Keratinocyte (primary cell): ENCODE results near the gene ABAT. TPM values are rescaled to one million over a fixed set of nuclear protein-coding genes. Genes with fewer than 3 reads are reported as not detected.

Experiments used
- DNase-seq: peaks from one replicate; pipeline ENCODE4 v3.0.0-alpha.2; 2011; ENCODE audit warnings: low read depth, missing footprints, low spot score
- FAIRE-seq: peaks from 2 replicates; lab custom pipeline; 2011; peaks lifted over from hg19 to GRCh38; lab: Jason Lieb, UNC
- H2AFZ ChIP-seq: 2 replicates; pipeline ENCODE4 v1.6.0; 2012; ENCODE audit warnings: low read length, control low read depth, inconsistent platforms; ENCODE audit not compliant: control insufficient read depth
- H3K27ac ChIP-seq: 2 replicates; pipeline ENCODE4 v1.5.1; 2011; ENCODE audit warnings: low read length; ENCODE audit not compliant: control insufficient read depth, insufficient read depth
- H3K27me3 ChIP-seq: 3 replicates; pipeline ENCODE4 v1.6.0; 2011; ENCODE audit warnings: low read length; ENCODE audit not compliant: control insufficient read depth, insufficient read depth; ENCODE audit errors: extremely low read depth
- H3K36me3 ChIP-seq, 2 experiments: 2 replicates in 1 of 2; 3 replicates in 1 of 2; pipeline ENCODE4 v1.5.1; 2011; ENCODE audit warnings: low read length in 2 of 2, mild to moderate bottlenecking in 1 of 2; ENCODE audit not compliant: control insufficient read depth in 2 of 2, insufficient read depth in 2 of 2; ENCODE audit errors: extremely low read depth in 1 of 2
- H3K4me1 ChIP-seq: 3 replicates; pipeline ENCODE4 v1.5.1; 2011; ENCODE audit warnings: low read length; ENCODE audit not compliant: control insufficient read depth, insufficient read depth; ENCODE audit errors: extremely low read depth
- H3K4me2 ChIP-seq: 3 replicates; pipeline ENCODE4 v1.6.0; 2011; ENCODE audit warnings: low read depth, low read length; ENCODE audit not compliant: control insufficient read depth, insufficient read depth; ENCODE audit errors: extremely low read depth
- H3K4me3 ChIP-seq, 3 experiments: fragments of 200-600 bp in 1 of 3; sonication (generic) in 1 of 3; 2 replicates in 2 of 3; 3 replicates in 1 of 3; pipeline ENCODE4 v1.5.1; 2011 to 2016; ENCODE audit warnings: low read length in 3 of 3, mild to moderate bottlenecking in 3 of 3, control low read depth in 2 of 3, inconsistent platforms in 1 of 3, low read depth in 1 of 3, mixed read lengths in 1 of 3, mixed run types in 1 of 3, moderate library complexity in 1 of 3; ENCODE audit not compliant: control insufficient read depth in 2 of 3, insufficient read depth in 2 of 3; ENCODE audit errors: extremely low read depth in 1 of 3
- H3K79me2 ChIP-seq: 2 replicates; pipeline ENCODE4 v1.6.0; 2012; ENCODE audit warnings: low read length; ENCODE audit not compliant: control insufficient read depth, insufficient read depth
- H3K9ac ChIP-seq: 3 replicates; pipeline ENCODE4 v1.6.0; 2011; ENCODE audit warnings: low read length; ENCODE audit not compliant: control insufficient read depth, insufficient read depth; ENCODE audit errors: extremely low read depth
- H3K9me1 ChIP-seq: 3 replicates; pipeline ENCODE4 v1.6.0; 2011; ENCODE audit warnings: low read length; ENCODE audit not compliant: control insufficient read depth, insufficient read depth; ENCODE audit errors: extremely low read depth
- H3K9me3 ChIP-seq: 2 replicates; pipeline ENCODE4 v1.5.1; 2012; ENCODE audit warnings: low read depth, low read length; ENCODE audit not compliant: control insufficient read depth
- H4K20me1 ChIP-seq: 3 replicates; pipeline ENCODE4 v1.6.0; 2011; ENCODE audit warnings: low read length; ENCODE audit not compliant: control insufficient read depth, insufficient read depth; ENCODE audit errors: extremely low read depth
- CTCF ChIP-seq, 3 experiments: IDR thresholded peaks in 1 of 3; conservative IDR thresholded peaks in 1 of 3; optimal IDR thresholded peaks in 1 of 3; 2 replicates in 2 of 3; 3 replicates in 1 of 3; pipeline versions ENCODE3 to v1.5.1; 2011; ENCODE audit warnings: low read length in 3 of 3, mild to moderate bottlenecking in 3 of 3, moderate library complexity in 2 of 3, control low read depth in 1 of 3, inconsistent platforms in 1 of 3; ENCODE audit not compliant: insufficient read depth in 2 of 3; ENCODE audit errors: extremely low read depth in 1 of 3
- EZH2 ChIP-seq: IDR thresholded peaks from one replicate; pipeline ENCODE4 v1.6.1; 2012; ENCODE audit warnings: inconsistent platforms, mild to moderate bottlenecking, low read length, moderate library complexity
- dilution Hi-C: fragments of 300-500 bp; cut with MboI; formaldehyde crosslinking; loops from one replicate; pipeline ENCODE4 v1.7.0; 2020; ENCODE audit warnings: low sequenced_read_pairs; ENCODE audit not compliant: extremely low pct_ligation_motif_present
- polyA plus RNA-seq, 5 experiments: library from polyadenylated mRNA; depleted of rRNA in 3 of 5; stranded (reverse) in 3 of 5; stranded (forward) in 1 of 5; unstranded in 1 of 5; fragments of >200 nt; gene quantifications; 1 replicate in 1 of 5; 2 replicates in 3 of 5; 3 replicates in 1 of 5; pipeline versions ENCODE4 v1.2.1 to v1.2.3, GENCODE V29; 2011 to 2012; ENCODE audit warnings: missing spikeins in 2 of 5, low read depth in 1 of 5, low replicate concordance in 1 of 5

Gene ABAT
- polyA plus RNA-seq, 1 donor (not counting 4 experiments of a cell fraction or from before 2014, with no cell fraction given) = 13.7 TPM

- dilution Hi-C loops = no loop called here
- Histone ChIP-seq H3K9me1 (no peaks in the 10 kb centered on the region), H3K4me1 (peaks cover 12% of the 10 kb centered on the region), H3K4me3 (no peak overlapping the region), H4K20me1 (no peaks in the 10 kb centered on the region), H3K79me2 (no peaks in the 10 kb centered on the region), H3K36me3 (peaks cover 0 to 3% of the 10 kb centered on the region in 2 experiments), H3K4me2 (peak overlapping the region; percentile 17), H3K27me3 (no peaks in the 10 kb centered on the region), H3K9ac (no peak overlapping the region), H3K27ac (peak overlapping the region; percentile 9), H2AFZ (no peak overlapping the region), H3K9me3 (no peaks in the 10 kb centered on the region)
- DNase-seq (peak; percentile 26), FAIRE-seq (peak; percentile 79)
- no peak for TF ChIP-seq EZH2
- no peak for TF ChIP-seq CTCF (optimal IDR thresholded peaks at IDR 0.05 in 1 of 3, IDR thresholded peaks at IDR 0.05 in 1 of 3, conservative IDR thresholded peaks at IDR 0.05 in 1 of 3; ENCODE audit: extremely low read depth in 1 of 3, insufficient read depth in 2 of 3, low read length in 3 of 3)
Measured at GRCh38 chr16:8751481-8752311, 77.3 kb downstream of the ABAT start.

- Histone ChIP-seq H3K4me2 (no peak overlapping the region), H4K20me1 (no peaks in the 10 kb centered on the region), H3K27me3 (no peaks in the 10 kb centered on the region), H3K9me3 (no peaks in the 10 kb centered on the region), H3K9ac (no peak overlapping the region), H3K9me1 (no peaks in the 10 kb centered on the region), H3K27ac (no peak overlapping the region), H3K36me3 (peaks cover 0 to 5% of the 10 kb centered on the region in 2 experiments), H3K4me3 (no peak overlapping the region), H2AFZ (no peak overlapping the region), H3K79me2 (no peaks in the 10 kb centered on the region), H3K4me1 (peaks cover 12% of the 10 kb centered on the region)
- dilution Hi-C loops = no loop called here
- no peak for FAIRE-seq
- DNase-seq = no peak
- no peak for TF ChIP-seq CTCF (optimal IDR thresholded peaks at IDR 0.05 in 1 of 3, IDR thresholded peaks at IDR 0.05 in 1 of 3, conservative IDR thresholded peaks at IDR 0.05 in 1 of 3; ENCODE audit: extremely low read depth in 1 of 3, insufficient read depth in 2 of 3, low read length in 3 of 3)
- TF ChIP-seq EZH2 = no peak
Measured at GRCh38 chr16:8752706-8753105, 78.3 kb downstream of the ABAT start.
